Omental fat pad (tissue), 4 donors: Measurements from ENCODE around the gene TRABD2B. TPM values are rescaled to one million over a fixed set of nuclear protein-coding genes. Genes with fewer than 3 reads are reported as not detected.

Experiments used
- ATAC-seq: fragments of 150-250 bp; one replicate; pipeline ENCODE4 v1.9.1; 2016; ENCODE audit warnings: mild to moderate bottlenecking, moderate library complexity; ENCODE audit not compliant: low FRiP score
- DNase-seq: peaks from one replicate; pipeline ENCODE4 v3.0.0-alpha.2; 2019; ENCODE audit warnings: low spot score
- CTCF ChIP-seq, 3 donors: fragments of 450-650 bp; IDR thresholded peaks; one replicate each; pipeline ENCODE4 v1.5.1; 2016 to 2017; ENCODE audit warnings: antibody characterized with exemption in 3 of 3, mild to moderate bottlenecking in 3 of 3, moderate library complexity in 2 of 3
- total RNA-seq, 4 donors: library from RNA; depleted of rRNA; stranded (reverse); fragments of >200 nt; gene quantifications; one replicate each; pipeline ENCODE4 v1.1.0, GENCODE V29; 2016

Gene TRABD2B
- total RNA-seq, 4 donors from 2014 or later: 0.82 to 3.0 (median 1.8) TPM

GRCh38 chr1:47847763-47848162, 149.4 kb downstream of the TRABD2B start:
- DNase-seq (no peak), ATAC-seq (no peak)
- no peak for TF ChIP-seq CTCF (IDR thresholded peaks at IDR 0.05)

GRCh38 chr1:47844558-47844955, 152.6 kb downstream of the TRABD2B start:
- ATAC-seq (no peak), DNase-seq (no peak)
- no peak for TF ChIP-seq CTCF (IDR thresholded peaks at IDR 0.05)

- TF ChIP-seq CTCF (IDR thresholded peaks at IDR 0.05): no peak
- DNase-seq: no peak
- ATAC-seq: no peak
Observed at GRCh38 chr1:47843781-47844557, 153.2 kb downstream of the TRABD2B start.

- ATAC-seq (no peak), DNase-seq (no peak)
- no peak for TF ChIP-seq CTCF (IDR thresholded peaks at IDR 0.05)
Observed at GRCh38 chr1:47843059-47843458, 154.1 kb downstream of the TRABD2B start.

- ATAC-seq (no peak), DNase-seq (no peak)
- TF ChIP-seq CTCF (IDR thresholded peaks at IDR 0.05): no peak
Observed at GRCh38 chr1:47842228-47842919, 154.8 kb downstream of the TRABD2B start.

- ATAC-seq: no peak
- no peak for DNase-seq
- no peak for TF ChIP-seq CTCF (IDR thresholded peaks at IDR 0.05)
Observed at GRCh38 chr1:47841356-47841755, 155.8 kb downstream of the TRABD2B start.
